Nephron (organoid): Measurements from ENCODE around the gene APAF1.

Source experiments
- H3K27ac Mint-ChIP-seq, 3 experiments: 2 replicates each; pipeline ENCODE4 v1.8.0; 2020; ENCODE audit warnings: mixed read lengths in 3 of 3, mild to moderate bottlenecking in 2 of 3, moderate library complexity in 1 of 3
- H3K27me3 Mint-ChIP-seq: 2 replicates; pipeline ENCODE4 v1.8.0; 2021; ENCODE audit warnings: low read depth, mild to moderate bottlenecking, moderate library complexity, mixed read lengths
- H3K36me3 Mint-ChIP-seq: 2 replicates; pipeline ENCODE4 v1.8.0; 2020; ENCODE audit warnings: low read depth, mixed read lengths
- H3K4me1 Mint-ChIP-seq: 2 replicates; pipeline ENCODE4 v1.8.0; 2020; ENCODE audit warnings: mixed read lengths
- H3K4me3 Mint-ChIP-seq, 3 experiments: 2 replicates each; pipeline ENCODE4 v1.8.0; 2020; ENCODE audit warnings: mild to moderate bottlenecking in 3 of 3, mixed read lengths in 3 of 3, moderate library complexity in 2 of 3
- H3K9me3 Mint-ChIP-seq: 2 replicates; pipeline ENCODE4 v1.8.0; 2020; ENCODE audit warnings: mixed read lengths
- TF ChIP-seq, protein P1 (sequence below), 3 experiments: fragments of 200-600 bp; sonication (generic); IDR thresholded peaks; one replicate each; pipeline ENCODE4 v1.5.0; 2021; ENCODE audit warnings: antibody characterized with exemption in 3 of 3; ENCODE audit not compliant: unreplicated experiment in 3 of 3

The APAF1 gene

DNA sequence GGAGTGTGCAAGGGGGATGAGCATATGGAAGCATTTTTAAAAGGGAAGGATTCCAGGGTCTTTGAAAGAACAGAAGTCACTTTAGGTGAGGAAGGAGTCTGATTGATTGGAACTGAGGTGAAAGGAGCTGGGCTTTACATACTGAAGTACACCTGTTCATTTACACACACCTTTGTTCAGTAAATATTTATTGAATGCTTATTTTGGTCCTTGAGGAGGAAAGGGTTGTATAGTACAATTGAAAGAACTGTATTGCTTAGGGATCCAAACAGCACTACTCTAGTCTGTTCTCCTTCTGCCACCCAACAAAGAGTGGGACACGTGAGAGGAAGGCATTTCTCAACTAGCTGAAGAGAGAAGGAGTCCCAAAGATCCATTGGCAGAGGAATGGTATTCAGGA lies 63.9 kb downstream of the APAF1 start:
- Mint-ChIP-seq H3K9me3 (no peaks in the 10 kb centered on the region), H3K27ac (no peak overlapping the region), H3K27me3 (no peaks in the 10 kb centered on the region), H3K4me3 (no peak overlapping the region), H3K4me1 (no peaks in the 10 kb centered on the region), H3K36me3 (peaks cover 41% of the 10 kb centered on the region)
- TF ChIP-seq, protein P1, sequence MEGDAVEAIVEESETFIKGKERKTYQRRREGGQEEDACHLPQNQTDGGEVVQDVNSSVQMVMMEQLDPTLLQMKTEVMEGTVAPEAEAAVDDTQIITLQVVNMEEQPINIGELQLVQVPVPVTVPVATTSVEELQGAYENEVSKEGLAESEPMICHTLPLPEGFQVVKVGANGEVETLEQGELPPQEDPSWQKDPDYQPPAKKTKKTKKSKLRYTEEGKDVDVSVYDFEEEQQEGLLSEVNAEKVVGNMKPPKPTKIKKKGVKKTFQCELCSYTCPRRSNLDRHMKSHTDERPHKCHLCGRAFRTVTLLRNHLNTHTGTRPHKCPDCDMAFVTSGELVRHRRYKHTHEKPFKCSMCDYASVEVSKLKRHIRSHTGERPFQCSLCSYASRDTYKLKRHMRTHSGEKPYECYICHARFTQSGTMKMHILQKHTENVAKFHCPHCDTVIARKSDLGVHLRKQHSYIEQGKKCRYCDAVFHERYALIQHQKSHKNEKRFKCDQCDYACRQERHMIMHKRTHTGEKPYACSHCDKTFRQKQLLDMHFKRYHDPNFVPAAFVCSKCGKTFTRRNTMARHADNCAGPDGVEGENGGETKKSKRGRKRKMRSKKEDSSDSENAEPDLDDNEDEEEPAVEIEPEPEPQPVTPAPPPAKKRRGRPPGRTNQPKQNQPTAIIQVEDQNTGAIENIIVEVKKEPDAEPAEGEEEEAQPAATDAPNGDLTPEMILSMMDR (IDR thresholded peaks at IDR 0.05; ENCODE audit: unreplicated experiment in 3 of 3): no peak

DNA sequence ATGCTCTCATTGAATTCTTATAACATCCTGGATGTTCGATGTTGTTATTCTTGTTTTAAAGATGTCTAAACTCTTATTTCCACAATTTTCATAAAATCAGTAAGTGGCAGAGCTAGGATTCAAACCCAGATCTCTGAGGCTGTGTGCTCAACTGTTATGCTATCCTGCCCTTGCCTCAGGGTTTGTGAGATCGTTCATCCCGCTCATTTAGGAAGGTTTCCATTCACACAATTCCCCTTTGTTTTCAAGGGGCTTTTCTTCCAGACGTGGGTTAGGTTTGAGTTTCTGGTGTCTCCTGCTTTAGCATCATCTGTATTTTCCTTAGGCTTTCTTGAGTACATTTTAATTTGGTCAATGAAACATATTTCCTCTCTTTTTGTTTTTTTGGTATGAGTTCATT lies 69.3 kb downstream of the APAF1 start:
- Mint-ChIP-seq H3K27me3 (no peaks in the 10 kb centered on the region), H3K4me3 (no peak overlapping the region), H3K36me3 (peaks cover 50% of the 10 kb centered on the region), H3K4me1 (no peaks in the 10 kb centered on the region), H3K27ac (no peak overlapping the region), H3K9me3 (no peaks in the 10 kb centered on the region)
- TF ChIP-seq, protein P1 (IDR thresholded peaks at IDR 0.05; ENCODE audit: unreplicated experiment in 3 of 3): no peak

DNA sequence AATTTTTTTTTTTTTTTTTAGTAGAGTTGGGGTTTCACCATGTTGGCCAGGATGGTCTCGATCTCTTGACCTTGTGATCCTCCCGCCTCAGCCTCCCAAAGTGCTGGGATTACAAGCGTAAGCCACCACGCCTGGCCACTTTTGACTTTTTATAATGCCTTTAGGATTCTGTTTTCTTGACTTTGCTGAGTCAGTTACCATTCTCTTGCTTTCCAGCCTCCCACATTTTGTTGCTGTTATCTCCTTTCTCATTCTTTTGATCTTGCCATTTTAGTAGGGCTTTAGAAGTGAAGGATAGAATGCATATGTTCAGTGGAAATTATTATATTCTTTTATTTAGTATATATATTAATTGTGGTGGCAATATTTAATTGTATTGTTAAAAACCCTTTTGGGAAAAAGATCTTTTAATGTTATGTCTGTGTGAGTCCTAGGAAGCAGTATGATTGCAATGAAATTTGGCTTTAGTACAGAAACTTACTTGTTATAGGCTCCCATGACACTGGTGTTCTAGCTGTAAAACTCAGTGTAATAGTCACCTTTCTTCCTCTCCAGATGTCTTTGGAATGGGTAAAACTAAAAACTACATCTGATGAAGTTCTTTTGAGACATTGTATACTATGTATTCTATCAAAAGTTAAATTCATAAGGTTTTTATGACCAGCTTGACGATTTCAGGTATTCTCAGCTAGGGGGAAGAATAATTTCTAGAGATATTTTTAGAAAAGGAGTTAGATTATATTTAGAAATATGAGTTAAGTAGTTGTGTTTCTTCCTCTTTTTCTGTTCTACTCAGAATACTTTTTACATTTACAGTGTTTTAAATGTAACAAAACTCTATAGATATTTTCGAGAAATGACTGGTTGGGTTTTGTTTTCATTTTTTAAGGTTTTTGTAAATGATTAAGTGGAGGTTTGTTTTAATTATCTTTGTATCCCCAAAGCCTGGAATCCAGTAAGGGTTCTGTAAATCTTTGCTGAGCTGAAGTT lies 74.7 kb downstream of the APAF1 start:
- peaks cover 46% of the 10 kb centered on the region for H3K36me3 Mint-ChIP-seq
- H3K27me3 Mint-ChIP-seq: no peaks in the 10 kb centered on the region
- no peak overlapping the region for H3K4me3 Mint-ChIP-seq
- no peaks in the 10 kb centered on the region for H3K4me1 Mint-ChIP-seq
- no peak overlapping the region for H3K27ac Mint-ChIP-seq
- TF ChIP-seq, protein P1 (IDR thresholded peaks at IDR 0.05; ENCODE audit: unreplicated experiment in 3 of 3): no peak
- no peaks in the 10 kb centered on the region for H3K9me3 Mint-ChIP-seq

DNA sequence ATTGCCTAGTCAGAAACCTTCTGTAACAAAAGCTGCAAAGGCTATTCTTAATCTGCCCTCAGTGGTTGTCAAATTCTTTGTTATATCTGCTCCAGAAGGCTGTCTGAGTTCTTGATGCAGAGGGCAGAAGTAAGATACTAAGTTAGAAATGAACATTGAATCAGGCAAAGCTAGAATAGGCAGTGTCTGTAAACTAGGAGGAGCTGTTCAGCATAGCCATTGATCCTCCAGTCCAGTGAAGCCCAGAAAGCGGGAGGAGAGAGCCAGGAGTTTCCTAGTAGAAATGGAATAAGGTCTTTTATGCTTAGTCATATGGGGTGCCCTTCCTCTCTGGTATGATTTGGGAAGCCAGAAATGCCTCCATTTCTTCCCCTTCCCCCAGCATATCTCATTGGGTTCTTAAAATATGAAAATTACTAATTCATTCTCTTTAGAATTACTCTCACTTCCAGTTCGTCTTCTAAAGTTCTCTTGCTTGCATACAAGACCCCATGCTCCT lies 76.2 kb downstream of the APAF1 start:
- TF ChIP-seq, protein P1 (IDR thresholded peaks at IDR 0.05; ENCODE audit: unreplicated experiment in 3 of 3): no peak
- Mint-ChIP-seq H3K27ac (no peak overlapping the region), H3K27me3 (no peaks in the 10 kb centered on the region), H3K4me1 (no peaks in the 10 kb centered on the region), H3K9me3 (no peaks in the 10 kb centered on the region), H3K4me3 (no peak overlapping the region), H3K36me3 (peaks cover 45% of the 10 kb centered on the region)

DNA sequence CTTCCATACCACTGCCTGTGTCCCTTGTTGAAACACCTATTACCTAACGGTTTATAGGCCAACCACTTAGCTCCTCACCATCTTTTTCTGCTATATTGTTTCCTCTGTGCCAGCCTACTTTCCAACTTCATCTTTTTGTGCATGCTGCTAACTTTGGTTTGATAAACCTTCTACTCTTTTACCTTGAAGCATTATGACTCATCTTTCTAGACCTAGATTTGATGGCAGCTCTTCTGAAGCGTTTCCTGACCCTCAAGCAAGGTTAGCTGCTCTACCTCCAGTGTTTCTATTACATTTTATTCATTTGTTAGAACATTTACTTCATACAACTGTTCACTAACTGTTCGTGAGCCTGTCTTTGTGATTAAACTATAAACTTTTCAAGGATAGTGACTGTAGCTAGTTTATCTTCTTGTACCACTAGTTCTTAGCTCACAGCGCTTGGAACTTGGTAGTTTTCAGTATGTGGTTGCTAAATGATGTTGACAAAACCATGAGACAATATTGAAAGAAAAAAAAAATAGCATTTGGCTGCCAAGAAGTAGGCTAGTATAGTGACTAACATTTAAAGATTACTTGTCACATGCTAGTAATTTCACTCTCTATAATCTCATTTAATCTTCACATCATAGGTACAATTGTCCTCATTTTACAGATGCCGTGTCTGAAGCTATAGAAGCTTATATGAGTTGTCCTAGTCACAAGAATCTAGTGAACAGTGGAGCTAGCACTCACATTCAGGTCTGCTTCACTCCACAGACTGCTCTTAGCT lies 79.5 kb downstream of the APAF1 start:
- peaks cover 39% of the 10 kb centered on the region for H3K36me3 Mint-ChIP-seq
- H3K4me1 Mint-ChIP-seq: no peaks in the 10 kb centered on the region
- no peaks in the 10 kb centered on the region for H3K27me3 Mint-ChIP-seq
- H3K4me3 Mint-ChIP-seq: no peak overlapping the region
- no peaks in the 10 kb centered on the region for H3K9me3 Mint-ChIP-seq
- TF ChIP-seq, protein P1 (IDR thresholded peaks at IDR 0.05; ENCODE audit: unreplicated experiment in 3 of 3): no peak
- no peak overlapping the region for H3K27ac Mint-ChIP-seq
